Neuronal stem cell (in vitro differentiated cells): ENCODE measurements around the gene CEP128.

Experiments
- DNase-seq: peaks from one replicate; pipeline ENCODE4 v3.0.0-alpha.2; 2013; ENCODE audit warnings: low spot score
- H2AFZ ChIP-seq: one replicate; pipeline ENCODE4 v1.6.1; 2013; ENCODE audit warnings: mild to moderate bottlenecking, low read length, inconsistent platforms
- H2AK5ac ChIP-seq: 2 replicates; pipeline ENCODE4 v1.6.1; 2013; ENCODE audit warnings: low read depth, mild to moderate bottlenecking, inconsistent platforms, low read length, moderate library complexity, mixed read lengths
- H2BK120ac ChIP-seq: 2 replicates; pipeline ENCODE4 v1.6.1; 2013; ENCODE audit warnings: low read depth, mild to moderate bottlenecking, inconsistent platforms, low read length, moderate library complexity, mixed read lengths
- H2BK12ac ChIP-seq: one replicate; pipeline ENCODE4 v1.6.1; 2013; ENCODE audit warnings: low read length, inconsistent platforms
- H2BK15ac ChIP-seq: 2 replicates; pipeline ENCODE4 v1.6.1; 2013; ENCODE audit warnings: mild to moderate bottlenecking, low read length, inconsistent platforms, mixed read lengths
- H2BK5ac ChIP-seq: one replicate; pipeline ENCODE4 v1.6.1; 2013; ENCODE audit warnings: inconsistent platforms, mild to moderate bottlenecking, low read length, moderate library complexity
- H3K14ac ChIP-seq: one replicate; pipeline ENCODE4 v1.6.1; 2013; ENCODE audit warnings: low read length, inconsistent platforms
- H3K18ac ChIP-seq: 2 replicates; pipeline ENCODE4 v1.6.1; 2013; ENCODE audit warnings: low read length, inconsistent platforms
- H3K23ac ChIP-seq: 2 replicates; pipeline ENCODE4 v1.6.1; 2013; ENCODE audit warnings: low read depth, mild to moderate bottlenecking, mixed read lengths, low read length, inconsistent platforms; ENCODE audit not compliant: poor library complexity
- H3K27ac ChIP-seq: replicated peaks from 3 replicates; pipeline ENCODE4 v1.5.1; 2013; ENCODE audit warnings: low read length, inconsistent platforms
- H3K27me3 ChIP-seq, 3 experiments: 2 replicates each; pipeline ENCODE4 v1.6.1; 2013; ENCODE audit warnings: low read length in 3 of 3, mild to moderate bottlenecking in 2 of 3, inconsistent platforms in 1 of 3, low read depth in 1 of 3, mixed read lengths in 1 of 3, moderate library complexity in 1 of 3; ENCODE audit not compliant: control insufficient read depth in 3 of 3, insufficient read depth in 3 of 3
- H3K36me3 ChIP-seq, 2 donors: replicated peaks in 1 of 2; 2 replicates each; pipeline ENCODE4 v1.6.1; 2013; ENCODE audit warnings: low read length in 2 of 2; ENCODE audit not compliant: control insufficient read depth in 2 of 2, insufficient read depth in 2 of 2
- H3K4ac ChIP-seq: 2 replicates; pipeline ENCODE4 v1.6.1; 2013; ENCODE audit warnings: inconsistent platforms, mild to moderate bottlenecking, low read length, moderate library complexity
- H3K4me1 ChIP-seq, 2 donors: 1 replicate in 1 of 2; 2 replicates in 1 of 2; pipeline ENCODE4 v1.6.1; 2013; ENCODE audit warnings: low read length in 2 of 2, low read depth in 1 of 2; ENCODE audit not compliant: control insufficient read depth in 2 of 2, insufficient read depth in 1 of 2
- H3K4me2 ChIP-seq: one replicate; pipeline ENCODE4 v1.6.1; 2013; ENCODE audit warnings: mild to moderate bottlenecking, low read length, inconsistent platforms; ENCODE audit not compliant: insufficient read depth, poor library complexity, severe bottlenecking
- H3K4me3 ChIP-seq, 2 donors: 2 replicates each; pipeline ENCODE4 v1.5.1; 2013; ENCODE audit warnings: low read length in 2 of 2, mild to moderate bottlenecking in 2 of 2, inconsistent platforms in 1 of 2, moderate library complexity in 1 of 2
- H3K79me1 ChIP-seq: one replicate; pipeline ENCODE4 v1.6.1; 2013; ENCODE audit warnings: low read depth, mild to moderate bottlenecking, inconsistent platforms, low read length, moderate library complexity
- H3K9ac ChIP-seq: one replicate; pipeline ENCODE4 v1.6.1; 2013; ENCODE audit warnings: mild to moderate bottlenecking, low read depth, low read length, inconsistent platforms; ENCODE audit not compliant: poor library complexity
- H3K9me3 ChIP-seq, 2 donors: replicated peaks in 1 of 2; 2 replicates each; pipeline versions ENCODE3 to v1.6.1; 2013; ENCODE audit warnings: low read length in 2 of 2, mild to moderate bottlenecking in 2 of 2, inconsistent platforms in 1 of 2, low read depth in 1 of 2, mixed read lengths in 1 of 2, moderate library complexity in 1 of 2; ENCODE audit not compliant: control insufficient read depth in 2 of 2, insufficient read depth in 1 of 2
- H4K8ac ChIP-seq: one replicate; pipeline ENCODE4 v1.6.1; 2013; ENCODE audit warnings: low read depth, mild to moderate bottlenecking, inconsistent platforms, low read length, moderate library complexity
- H4K91ac ChIP-seq: one replicate; pipeline ENCODE4 v1.6.1; 2013; ENCODE audit warnings: low read length, low read depth, mild to moderate bottlenecking, inconsistent platforms; ENCODE audit not compliant: poor library complexity
- WGBS, 2 donors: extraction: QIAGEN DNeasy Blood & Tissue Kit; methylation state at CpG; one replicate each; pipeline ENCODE4 v1.1.7; 2013; ENCODE audit warnings: missing lambda C conversion rate in 2 of 2, mixed read lengths in 1 of 2; ENCODE audit not compliant: insufficient read length in 2 of 2, insufficient replicate concordance in 1 of 2; ENCODE audit errors: extremely low coverage in 2 of 2; 5-methylcytosine and 5-hydroxymethylcytosine counted together

Gene CEP128

GRCh38 chr14:80698974-80699373, 242.6 kb downstream of the CEP128 start:
- H4K91ac ChIP-seq: no peak overlapping the region
- H2BK120ac ChIP-seq: no peak overlapping the region
- no peaks in the 10 kb centered on the region for H3K9me3 ChIP-seq
- no peak overlapping the region for H2AFZ ChIP-seq
- H4K8ac ChIP-seq: no peak overlapping the region
- H3K14ac ChIP-seq: no peak overlapping the region
- H3K27ac ChIP-seq: no peak overlapping the region
- DNase-seq: no peak
- no peaks in the 10 kb centered on the region for H3K36me3 ChIP-seq
- H3K23ac ChIP-seq: no peak overlapping the region
- no peak overlapping the region for H3K4me2 ChIP-seq
- H2BK5ac ChIP-seq: no peak overlapping the region
- no peak overlapping the region for H3K18ac ChIP-seq
- no peaks in the 10 kb centered on the region for H3K79me1 ChIP-seq
- H3K4ac ChIP-seq: no peak overlapping the region
- WGBS, 2 donors: no CpG with 5 or more reads among the region's 6 CpGs
- no peak overlapping the region for H2BK15ac ChIP-seq
- no peaks in the 10 kb centered on the region for H3K27me3 ChIP-seq
- no peaks in the 10 kb centered on the region for H3K4me1 ChIP-seq
- H3K4me3 ChIP-seq: no peak overlapping the region
- H3K9ac ChIP-seq: no peak overlapping the region
- no peak overlapping the region for H2BK12ac ChIP-seq
- no peak overlapping the region for H2AK5ac ChIP-seq

- no peak overlapping the region for H3K9ac ChIP-seq
- no peaks in the 10 kb centered on the region for H3K4me1 ChIP-seq
- no peak overlapping the region for H2AK5ac ChIP-seq
- no peak overlapping the region for H2BK12ac ChIP-seq
- H3K9me3 ChIP-seq: no peaks in the 10 kb centered on the region
- no peak overlapping the region for H4K91ac ChIP-seq
- H3K27me3 ChIP-seq: no peaks in the 10 kb centered on the region
- no peak overlapping the region for H3K4ac ChIP-seq
- H2AFZ ChIP-seq: no peak overlapping the region
- no peak overlapping the region for H2BK5ac ChIP-seq
- no peak overlapping the region for H3K23ac ChIP-seq
- no peaks in the 10 kb centered on the region for H3K79me1 ChIP-seq
- no peak overlapping the region for H4K8ac ChIP-seq
- no peak overlapping the region for H3K4me3 ChIP-seq
- H3K4me2 ChIP-seq: no peak overlapping the region
- no peaks in the 10 kb centered on the region for H3K36me3 ChIP-seq
- H3K18ac ChIP-seq: no peak overlapping the region
- no peak overlapping the region for H2BK120ac ChIP-seq
- H3K14ac ChIP-seq: no peak overlapping the region
- WGBS, 2 donors: no CpG with 5 or more reads among the region's 4 CpGs
- no peak overlapping the region for H3K27ac ChIP-seq
- no peak for DNase-seq
- no peak overlapping the region for H2BK15ac ChIP-seq
Measured at GRCh38 chr14:80695869-80696268, 245.7 kb downstream of the CEP128 start.

GRCh38 chr14:80692903-80693302, 248.6 kb downstream of the CEP128 start:
- Histone ChIP-seq H3K27me3 (no peaks in the 10 kb centered on the region), H3K9me3 (no peaks in the 10 kb centered on the region), H2BK15ac (no peak overlapping the region), H3K4ac (no peak overlapping the region), H3K23ac (no peak overlapping the region), H3K9ac (no peak overlapping the region), H2BK120ac (no peak overlapping the region), H2BK5ac (no peak overlapping the region), H3K79me1 (no peaks in the 10 kb centered on the region), H3K4me2 (no peak overlapping the region), H3K27ac (no peak overlapping the region), H3K18ac (no peak overlapping the region), H3K36me3 (no peaks in the 10 kb centered on the region), H3K4me1 (no peaks in the 10 kb centered on the region), H4K8ac (no peak overlapping the region), H4K91ac (no peak overlapping the region), H3K4me3 (no peak overlapping the region), H2BK12ac (no peak overlapping the region), H3K14ac (no peak overlapping the region), H2AK5ac (no peak overlapping the region), H2AFZ (no peak overlapping the region)
- no peak for DNase-seq
- WGBS, 2 donors: no CpG with 5 or more reads among the region's 3 CpGs

GRCh38 chr14:80681651-80682050, 259.9 kb downstream of the CEP128 start:
- H3K79me1 ChIP-seq: no peaks in the 10 kb centered on the region
- H2BK12ac ChIP-seq: no peak overlapping the region
- no peak overlapping the region for H3K4ac ChIP-seq
- H3K27me3 ChIP-seq: no peaks in the 10 kb centered on the region
- H3K4me3 ChIP-seq: no peak overlapping the region
- H3K4me2 ChIP-seq: no peak overlapping the region
- H4K8ac ChIP-seq: no peak overlapping the region
- no CpG with 5 or more reads among the region's 3 CpGs for WGBS, 2 donors
- no peak overlapping the region for H3K23ac ChIP-seq
- H2AFZ ChIP-seq: no peak overlapping the region
- H3K9me3 ChIP-seq: peaks cover 4 to 12% of the 10 kb centered on the region in 2 donors
- H2BK5ac ChIP-seq: no peak overlapping the region
- H3K27ac ChIP-seq: no peak overlapping the region
- no peak overlapping the region for H3K18ac ChIP-seq
- no peaks in the 10 kb centered on the region for H3K4me1 ChIP-seq
- no peak overlapping the region for H2BK15ac ChIP-seq
- H3K14ac ChIP-seq: no peak overlapping the region
- no peak overlapping the region for H2AK5ac ChIP-seq
- H3K36me3 ChIP-seq: no peaks in the 10 kb centered on the region
- H2BK120ac ChIP-seq: no peak overlapping the region
- H3K9ac ChIP-seq: no peak overlapping the region
- no peak overlapping the region for H4K91ac ChIP-seq
- DNase-seq: no peak
